GM10248 (cell line): ENCODE data around the gene ODAM.
"Not testable (repeated sequence)": the region's sequence is repeated elsewhere in the genome, so short reads cannot be mapped to it uniquely, and the experiment has no call there.

Experiments
- CTCF ChIA-PET: fragments of 300-600 bp; sonication (Branson Sonifier 250); formaldehyde crosslinking; extraction: SDS; loops from one replicate; lab custom pipeline; 2021; ENCODE audit warnings: antibody characterized with exemption; lab: Yijun Ruan, JAX
- POLR2A ChIA-PET: fragments of 350-650 bp; sonication (Branson Sonifier 250); formaldehyde crosslinking; extraction: SDS; loops from one replicate; lab custom pipeline; 2020; ENCODE audit warnings: antibody characterized with exemption; lab: Yijun Ruan, JAX
- DNase-seq: peaks from one replicate; pipeline ENCODE4 v3.0.0; 2012; ENCODE audit errors: extremely low spot score
- TF ChIP-seq, protein P1 (sequence below): IDR thresholded peaks from 2 replicates; pipeline ENCODE4 v1.5.1; 2012; ENCODE audit warnings: mild to moderate bottlenecking, low read depth; ENCODE audit errors: extremely low read depth, missing control alignments, control extremely low read depth

The ODAM gene

DNA sequence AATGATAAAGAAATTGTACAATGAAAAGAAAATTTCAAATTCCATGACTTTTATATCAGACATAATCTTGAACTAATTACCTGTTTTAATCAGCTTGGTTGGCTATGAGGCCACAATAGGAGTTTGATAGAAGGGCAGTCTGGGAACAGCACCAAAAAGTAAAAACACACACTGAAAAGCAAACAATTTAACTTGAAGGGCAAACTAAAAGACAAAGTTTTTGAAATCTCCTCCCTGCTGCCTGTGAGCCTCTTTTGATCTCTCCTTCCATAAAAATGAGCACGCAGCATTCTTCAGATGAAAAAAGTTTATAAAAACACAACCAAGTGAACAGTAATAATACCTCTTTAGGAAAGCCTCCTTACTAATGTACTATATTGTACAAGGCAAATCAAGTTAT lies 8.1 kb downstream of the ODAM start:
- ChIA-PET POLR2A (no interaction called here), CTCF (no interaction called here)
- TF ChIP-seq, protein P1, sequence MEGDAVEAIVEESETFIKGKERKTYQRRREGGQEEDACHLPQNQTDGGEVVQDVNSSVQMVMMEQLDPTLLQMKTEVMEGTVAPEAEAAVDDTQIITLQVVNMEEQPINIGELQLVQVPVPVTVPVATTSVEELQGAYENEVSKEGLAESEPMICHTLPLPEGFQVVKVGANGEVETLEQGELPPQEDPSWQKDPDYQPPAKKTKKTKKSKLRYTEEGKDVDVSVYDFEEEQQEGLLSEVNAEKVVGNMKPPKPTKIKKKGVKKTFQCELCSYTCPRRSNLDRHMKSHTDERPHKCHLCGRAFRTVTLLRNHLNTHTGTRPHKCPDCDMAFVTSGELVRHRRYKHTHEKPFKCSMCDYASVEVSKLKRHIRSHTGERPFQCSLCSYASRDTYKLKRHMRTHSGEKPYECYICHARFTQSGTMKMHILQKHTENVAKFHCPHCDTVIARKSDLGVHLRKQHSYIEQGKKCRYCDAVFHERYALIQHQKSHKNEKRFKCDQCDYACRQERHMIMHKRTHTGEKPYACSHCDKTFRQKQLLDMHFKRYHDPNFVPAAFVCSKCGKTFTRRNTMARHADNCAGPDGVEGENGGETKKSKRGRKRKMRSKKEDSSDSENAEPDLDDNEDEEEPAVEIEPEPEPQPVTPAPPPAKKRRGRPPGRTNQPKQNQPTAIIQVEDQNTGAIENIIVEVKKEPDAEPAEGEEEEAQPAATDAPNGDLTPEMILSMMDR, result no peak
- no peak for DNase-seq

DNA sequence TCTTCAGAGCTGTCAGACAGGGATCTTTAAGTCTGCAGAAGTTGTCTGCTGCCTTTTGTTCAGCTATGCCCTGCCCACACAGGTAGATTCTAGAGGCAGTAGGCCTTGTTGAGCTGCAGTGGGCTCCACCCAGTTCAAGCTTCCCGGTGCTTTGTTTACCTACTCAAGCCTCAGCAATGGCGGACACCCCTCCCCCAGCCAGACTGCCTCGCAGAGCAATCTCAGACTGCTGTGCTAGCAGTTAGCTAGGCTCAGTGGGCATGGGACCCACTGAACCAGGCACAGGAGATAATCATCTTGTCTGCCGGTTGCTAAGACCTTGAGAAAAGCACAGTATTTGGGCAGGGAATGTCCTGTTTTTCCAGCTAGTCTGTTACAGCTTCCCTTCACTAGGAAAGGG lies 17.2 kb downstream of the ODAM start:
- POLR2A ChIA-PET, DNase-seq: not testable (repeated sequence)
- CTCF ChIA-PET, result interaction anchor here (1.2 to 1.6 kb wide), 3 partner anchors 8 to 21 kb away, joined by 3 to 4 read pairs (median 3); no protein-coding TSS in a partner anchor

DNA sequence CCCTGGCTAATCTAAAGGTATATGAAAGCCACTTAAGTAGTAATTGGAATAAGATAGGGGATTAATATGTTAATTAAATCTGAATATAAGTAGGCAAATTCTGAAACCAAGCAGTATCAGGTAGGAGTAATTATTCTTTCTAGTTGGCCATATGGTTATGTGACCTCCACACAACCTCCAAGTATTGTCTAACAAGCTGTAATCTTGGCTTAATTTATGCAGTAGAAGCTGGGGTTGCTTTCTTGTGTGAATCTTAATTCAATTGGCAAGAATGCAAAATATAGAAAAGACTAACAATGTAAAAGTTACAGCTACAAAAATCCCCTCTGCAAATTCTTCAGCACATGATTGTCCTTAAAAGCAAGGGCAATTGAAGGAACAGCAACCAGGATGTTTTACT lies 20.6 kb downstream of the ODAM start:
- DNase-seq, POLR2A ChIA-PET, CTCF ChIA-PET: not testable (repeated sequence)

DNA sequence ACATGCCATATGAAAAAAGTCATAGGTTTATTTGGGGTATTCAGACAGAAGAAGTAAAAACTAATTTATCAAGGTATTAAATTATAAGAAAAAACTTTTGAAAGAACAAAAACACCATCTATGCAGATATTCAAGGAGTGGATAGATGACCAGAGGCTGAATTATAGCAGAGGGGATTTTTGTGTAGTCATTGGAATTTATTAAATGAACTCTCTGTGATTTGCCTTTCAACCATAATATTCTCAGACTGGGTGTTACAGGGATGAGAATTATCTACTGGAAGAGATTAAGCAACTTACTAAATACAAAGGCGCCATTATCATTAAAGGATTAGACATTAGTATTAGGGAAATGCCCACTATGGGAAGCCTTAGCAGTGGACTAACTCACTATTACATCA lies 21.0 kb downstream of the ODAM start:
- CTCF ChIA-PET, POLR2A ChIA-PET, DNase-seq: not testable (repeated sequence)

DNA sequence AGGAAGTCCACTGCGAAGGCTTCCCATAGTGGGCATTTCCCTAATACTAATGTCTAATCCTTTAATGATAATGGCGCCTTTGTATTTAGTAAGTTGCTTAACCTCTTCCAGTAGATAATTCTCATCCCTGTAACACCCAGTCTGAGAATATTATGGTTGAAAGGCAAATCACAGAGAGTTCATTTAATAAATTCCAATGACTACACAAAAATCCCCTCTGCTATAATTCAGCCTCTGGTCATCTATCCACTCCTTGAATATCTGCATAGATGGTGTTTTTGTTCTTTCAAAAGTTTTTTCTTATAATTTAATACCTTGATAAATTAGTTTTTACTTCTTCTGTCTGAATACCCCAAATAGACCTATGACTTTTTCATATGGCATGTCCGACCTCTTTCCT lies 25.9 kb downstream of the ODAM start:
- CTCF ChIA-PET, result interaction anchor here (1.9 kb wide), 1 partner anchor 9 kb away, joined by 4 read pairs; no protein-coding TSS in a partner anchor
- DNase-seq, POLR2A ChIA-PET: not testable (repeated sequence)

DNA sequence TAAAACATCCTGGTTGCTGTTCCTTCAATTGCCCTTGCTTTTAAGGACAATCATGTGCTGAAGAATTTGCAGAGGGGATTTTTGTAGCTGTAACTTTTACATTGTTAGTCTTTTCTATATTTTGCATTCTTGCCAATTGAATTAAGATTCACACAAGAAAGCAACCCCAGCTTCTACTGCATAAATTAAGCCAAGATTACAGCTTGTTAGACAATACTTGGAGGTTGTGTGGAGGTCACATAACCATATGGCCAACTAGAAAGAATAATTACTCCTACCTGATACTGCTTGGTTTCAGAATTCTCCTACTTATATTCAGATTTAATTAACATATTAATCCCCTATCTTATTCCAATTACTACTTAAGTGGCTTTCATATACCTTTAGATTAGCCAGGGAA lies 26.3 kb downstream of the ODAM start:
- POLR2A ChIA-PET, CTCF ChIA-PET, DNase-seq: not testable (repeated sequence)

DNA sequence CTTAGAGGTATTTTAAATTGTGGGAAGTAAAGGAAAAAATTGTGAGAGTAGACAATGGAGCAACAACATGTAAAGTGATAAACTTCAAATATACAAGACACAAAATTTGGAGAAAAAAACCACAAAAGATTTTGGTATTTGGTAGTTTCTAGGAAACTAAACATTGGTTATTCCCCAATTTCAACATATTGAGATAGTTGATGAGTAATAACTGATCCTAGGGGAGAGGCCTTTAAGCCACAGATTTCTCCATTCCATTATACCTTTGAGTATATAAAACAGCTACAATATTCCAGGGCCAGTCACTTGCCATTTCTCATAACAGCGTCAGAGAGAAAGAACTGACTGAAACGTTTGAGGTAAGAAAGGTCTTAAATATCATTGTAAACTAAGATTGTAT lies 30.3 kb downstream of the ODAM start, which contains the start of gene FDCSP:
Gene FDCSP (plus strand): TSS at position 301 of the 400 bp plus-strand sequence. CDS start 5,071 bp downstream, outside the sequence.
- CTCF ChIA-PET, result no interaction called here
- TF ChIP-seq, protein P1, result no peak
- DNase-seq, result no peak
- POLR2A ChIA-PET, result no interaction called here

DNA sequence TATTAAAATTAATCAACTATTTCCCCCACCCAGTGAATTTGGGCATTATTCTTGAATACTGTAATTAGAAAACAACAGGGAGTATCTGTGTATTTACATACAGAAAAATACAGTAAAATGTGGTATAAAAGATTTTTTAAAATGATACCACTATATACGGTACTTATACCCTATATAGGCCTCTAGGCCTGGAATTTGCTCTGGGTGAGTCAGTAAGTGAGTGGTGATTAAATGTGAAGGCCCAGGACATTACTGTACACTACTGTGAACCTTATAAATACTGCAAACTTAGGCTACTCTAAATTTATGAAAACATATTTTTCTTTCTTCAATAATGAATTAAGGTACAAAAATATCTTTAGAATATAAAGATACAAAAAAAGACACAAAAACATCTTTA lies 40.6 kb downstream of the ODAM start:
- ChIA-PET POLR2A (no interaction called here), CTCF (no interaction called here)
- no peak for DNase-seq
- TF ChIP-seq, protein P1, result no peak

DNA sequence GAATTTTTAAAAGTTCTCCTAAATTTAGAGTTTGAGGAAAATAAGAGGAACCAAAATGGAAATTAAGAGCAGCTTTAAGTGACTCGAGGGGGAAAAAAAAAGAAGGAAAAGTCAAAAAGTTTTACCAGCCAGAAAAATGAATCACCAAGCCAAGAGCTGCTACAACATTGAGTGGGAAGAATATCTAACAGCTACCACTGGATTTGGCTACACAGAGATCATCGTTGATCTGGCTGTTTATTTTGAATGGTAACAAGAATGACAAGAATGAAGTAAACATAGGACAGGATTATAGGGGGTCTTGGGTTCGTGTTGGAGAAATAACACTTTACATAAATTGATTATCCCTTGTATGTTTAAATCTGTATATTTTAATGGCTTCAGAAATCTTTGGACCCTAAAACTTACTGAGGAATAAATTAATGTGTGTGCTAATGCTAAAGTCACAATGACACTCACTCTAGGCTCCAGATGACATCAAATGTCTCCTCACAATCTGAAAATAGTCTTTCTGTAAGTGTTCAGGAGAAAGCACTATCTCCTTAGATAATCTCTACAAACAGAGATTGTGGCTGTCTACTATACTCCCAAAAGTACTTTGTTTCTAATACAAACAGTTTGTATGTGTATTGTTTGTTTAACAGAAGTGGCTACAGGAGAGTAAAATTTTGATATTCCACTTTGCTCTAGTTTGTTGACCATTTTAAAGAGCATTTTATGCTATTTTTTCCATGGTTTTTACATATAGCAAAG lies 43.8 kb downstream of the ODAM start:
- DNase-seq, result no peak
- POLR2A ChIA-PET, result no interaction called here
- CTCF ChIA-PET, result no interaction called here

More for the DNA sequence above, 43.8 kb downstream of the ODAM start:
- TF ChIP-seq, protein P1, result no peak
